ENCODE data around the gene TMEM200A. TPM values are rescaled to one million over a fixed set of nuclear protein-coding genes. Genes with fewer than 3 reads are reported as not detected.

Gene TMEM200A
- total RNA-seq, 1 experiment from 2014 or later: not detected

DNA sequence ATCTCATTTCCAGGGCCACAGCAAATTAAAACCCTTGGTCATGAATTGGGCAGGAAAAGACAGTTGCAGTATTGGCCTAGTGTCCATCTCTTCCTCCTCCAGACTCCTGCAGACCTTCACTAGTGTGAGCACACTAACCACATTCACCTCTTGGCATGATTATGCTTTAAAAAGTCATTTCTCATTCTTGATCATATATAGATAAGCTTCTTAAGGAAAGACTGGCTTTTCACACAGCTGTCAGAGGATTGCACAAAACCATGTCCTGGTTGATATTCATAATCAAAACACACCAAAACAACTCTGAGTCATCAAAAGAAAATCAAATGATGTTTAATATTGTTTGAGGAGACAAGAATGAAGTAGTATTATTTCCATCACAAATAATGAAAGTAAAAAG is 52.1 kb downstream of the TMEM200A start:
- Histone ChIP-seq H4K20me1 (ENCODE audit: insufficient read depth) (no peaks in the 10 kb centered on the region), H3K4me3 (no peak overlapping the region), H3K79me2 (ENCODE audit: low read depth) (no peaks in the 10 kb centered on the region), H3K9me3 (ENCODE audit: insufficient read depth, low read depth) (no peaks in the 10 kb centered on the region), H3K27me3 (ENCODE audit: insufficient read depth, low read depth) (no peaks in the 10 kb centered on the region), H3K9me2 (ENCODE audit: insufficient read depth) (no peaks in the 10 kb centered on the region; the same call in 1 of the 2 replicates), H3K36me3 (ENCODE audit: low read depth) (no peaks in the 10 kb centered on the region), H3K4me2 (no peak overlapping the region), H3F3A (ENCODE audit: insufficient read depth, low read depth) (no peaks in the 10 kb centered on the region), H3K4me1 (replicated peaks; ENCODE audit: insufficient read depth) (no peaks in the 10 kb centered on the region), H3K27ac (no peak overlapping the region), H2AFZ (no peak overlapping the region)
- BruUV-seq (replicated peaks): no TSS peak
- ChIA-PET CTCF (no interaction called here), POLR2A (ENCODE audit: unreplicated experiment) (no interaction called here)
- intact Hi-C loops (cut with micrococcal nuclease; ENCODE audit: unreplicated experiment): no loop called here
- TF ChIP-seq EZH2 (IDR thresholded peaks at IDR 0.05; ENCODE audit: low read depth): no peak
- TF ChIP-seq, protein P1, sequence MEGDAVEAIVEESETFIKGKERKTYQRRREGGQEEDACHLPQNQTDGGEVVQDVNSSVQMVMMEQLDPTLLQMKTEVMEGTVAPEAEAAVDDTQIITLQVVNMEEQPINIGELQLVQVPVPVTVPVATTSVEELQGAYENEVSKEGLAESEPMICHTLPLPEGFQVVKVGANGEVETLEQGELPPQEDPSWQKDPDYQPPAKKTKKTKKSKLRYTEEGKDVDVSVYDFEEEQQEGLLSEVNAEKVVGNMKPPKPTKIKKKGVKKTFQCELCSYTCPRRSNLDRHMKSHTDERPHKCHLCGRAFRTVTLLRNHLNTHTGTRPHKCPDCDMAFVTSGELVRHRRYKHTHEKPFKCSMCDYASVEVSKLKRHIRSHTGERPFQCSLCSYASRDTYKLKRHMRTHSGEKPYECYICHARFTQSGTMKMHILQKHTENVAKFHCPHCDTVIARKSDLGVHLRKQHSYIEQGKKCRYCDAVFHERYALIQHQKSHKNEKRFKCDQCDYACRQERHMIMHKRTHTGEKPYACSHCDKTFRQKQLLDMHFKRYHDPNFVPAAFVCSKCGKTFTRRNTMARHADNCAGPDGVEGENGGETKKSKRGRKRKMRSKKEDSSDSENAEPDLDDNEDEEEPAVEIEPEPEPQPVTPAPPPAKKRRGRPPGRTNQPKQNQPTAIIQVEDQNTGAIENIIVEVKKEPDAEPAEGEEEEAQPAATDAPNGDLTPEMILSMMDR (conservative IDR thresholded peaks at IDR 0.05): no peak
- no peak for DNase-seq

GRCh38 chr6:130420911-130421310 is 55.1 kb downstream of the TMEM200A start:
- Histone ChIP-seq H3K4me2 (no peak overlapping the region), H3K4me1 (replicated peaks; ENCODE audit: insufficient read depth) (no peaks in the 10 kb centered on the region), H3K27me3 (ENCODE audit: insufficient read depth, low read depth) (no peaks in the 10 kb centered on the region), H3K9me2 (ENCODE audit: insufficient read depth) (no peaks in the 10 kb centered on the region; the same call in 1 of the 2 replicates), H3K9me3 (ENCODE audit: insufficient read depth, low read depth) (no peaks in the 10 kb centered on the region), H3K79me2 (ENCODE audit: low read depth) (no peaks in the 10 kb centered on the region), H3F3A (ENCODE audit: insufficient read depth, low read depth) (no peaks in the 10 kb centered on the region), H3K36me3 (ENCODE audit: low read depth) (no peaks in the 10 kb centered on the region), H3K27ac (no peak overlapping the region), H4K20me1 (ENCODE audit: insufficient read depth) (no peaks in the 10 kb centered on the region), H3K4me3 (no peak overlapping the region), H2AFZ (no peak overlapping the region)
- BruUV-seq (replicated peaks): no TSS peak
- ChIA-PET POLR2A (ENCODE audit: unreplicated experiment) (no interaction called here), CTCF (no interaction called here)
- TF ChIP-seq, protein P1 (conservative IDR thresholded peaks at IDR 0.05): no peak
- TF ChIP-seq EZH2 (IDR thresholded peaks at IDR 0.05; ENCODE audit: low read depth): no peak
- no peak for DNase-seq
- intact Hi-C loops (cut with micrococcal nuclease; ENCODE audit: unreplicated experiment): no loop called here

GRCh38 chr6:130421585-130421984 is 55.8 kb downstream of the TMEM200A start:
- Histone ChIP-seq H3K4me1 (replicated peaks; ENCODE audit: insufficient read depth) (no peaks in the 10 kb centered on the region), H3K36me3 (ENCODE audit: low read depth) (no peaks in the 10 kb centered on the region), H3F3A (ENCODE audit: insufficient read depth, low read depth) (no peaks in the 10 kb centered on the region), H3K27ac (no peak overlapping the region), H4K20me1 (ENCODE audit: insufficient read depth) (no peaks in the 10 kb centered on the region), H3K4me2 (no peak overlapping the region), H3K79me2 (ENCODE audit: low read depth) (no peaks in the 10 kb centered on the region), H3K27me3 (ENCODE audit: insufficient read depth, low read depth) (no peaks in the 10 kb centered on the region), H3K9me2 (ENCODE audit: insufficient read depth) (no peaks in the 10 kb centered on the region; the same call in 1 of the 2 replicates), H3K9me3 (ENCODE audit: insufficient read depth, low read depth) (no peaks in the 10 kb centered on the region), H3K4me3 (no peak overlapping the region), H2AFZ (no peak overlapping the region)
- CTCF ChIA-PET: no interaction called here
- intact Hi-C loops (cut with micrococcal nuclease; ENCODE audit: unreplicated experiment): no loop called here
- TF ChIP-seq, protein P1 (conservative IDR thresholded peaks at IDR 0.05): no peak
- TF ChIP-seq EZH2 (IDR thresholded peaks at IDR 0.05; ENCODE audit: low read depth): no peak
- no TSS peak for BruUV-seq (replicated peaks)
- no peak for DNase-seq
- POLR2A ChIA-PET (ENCODE audit: unreplicated experiment): no interaction called here
